ENCODE measurements around the gene E2F8.

E2F8 gene

DNA sequence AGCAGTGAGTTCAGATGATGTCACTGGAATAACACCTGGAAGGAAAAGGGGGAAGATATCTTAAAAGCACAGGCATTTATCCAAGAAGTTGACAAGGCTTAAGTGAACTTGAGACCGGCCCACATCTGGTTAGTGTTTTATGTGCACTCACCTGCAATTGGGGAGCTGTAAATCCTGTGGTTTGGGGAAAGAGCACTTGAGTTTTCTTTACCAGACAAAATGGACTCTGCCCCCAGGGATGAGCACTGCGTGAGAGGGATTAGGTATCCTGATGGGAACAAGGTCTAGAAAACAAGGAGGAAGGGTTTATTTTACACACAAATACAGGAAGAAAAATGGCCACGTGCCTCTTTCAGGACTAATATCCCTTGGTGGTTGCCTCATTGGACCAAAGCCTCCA lies 15.2 kb downstream of the E2F8 start:
- TF ChIP-seq CTCF (IDR thresholded peaks at IDR 0.05; ENCODE audit: control insufficient read depth, insufficient read depth, low read depth, low read length, missing control alignments): no peak
- H3K4me3 ChIP-seq (ENCODE audit: control insufficient read depth, low read depth, low read length): no peak overlapping the region
- DNase-seq (ENCODE audit: low read depth): no peak

DNA sequence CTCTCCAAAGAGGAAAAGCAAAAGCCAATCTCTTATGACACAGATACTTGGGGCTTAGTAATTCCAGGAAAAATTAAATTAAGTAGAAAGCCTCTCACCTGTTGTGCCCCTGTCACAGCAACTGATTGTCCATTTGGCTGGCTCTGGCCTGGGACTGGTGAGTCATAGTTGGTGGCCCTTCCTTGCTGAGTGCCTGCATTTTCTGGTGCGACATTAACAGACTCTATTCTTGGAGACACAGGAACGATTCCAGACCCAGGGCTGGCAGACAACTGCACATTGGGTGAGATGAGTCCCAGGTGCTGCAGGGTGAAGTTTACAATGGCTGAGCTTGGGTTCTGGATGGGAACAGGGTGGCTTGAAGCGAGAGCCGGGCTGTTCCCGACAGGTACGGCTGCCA lies 15.6 kb downstream of the E2F8 start:
- DNase-seq (ENCODE audit: low read depth): no peak
- no peak overlapping the region for H3K4me3 ChIP-seq (ENCODE audit: control insufficient read depth, low read depth, low read length)
- no peak for TF ChIP-seq CTCF (IDR thresholded peaks at IDR 0.05; ENCODE audit: control insufficient read depth, insufficient read depth, low read depth, low read length, missing control alignments)

GRCh38 chr11:19220903-19221724 lies 19.6 kb downstream of the E2F8 start:
- no peak overlapping the region for H3K4me3 ChIP-seq (ENCODE audit: control insufficient read depth, low read depth, low read length)
- no peak for TF ChIP-seq CTCF (IDR thresholded peaks at IDR 0.05; ENCODE audit: control insufficient read depth, insufficient read depth, low read depth, low read length, missing control alignments)
- DNase-seq (ENCODE audit: low read depth): no peak

DNA sequence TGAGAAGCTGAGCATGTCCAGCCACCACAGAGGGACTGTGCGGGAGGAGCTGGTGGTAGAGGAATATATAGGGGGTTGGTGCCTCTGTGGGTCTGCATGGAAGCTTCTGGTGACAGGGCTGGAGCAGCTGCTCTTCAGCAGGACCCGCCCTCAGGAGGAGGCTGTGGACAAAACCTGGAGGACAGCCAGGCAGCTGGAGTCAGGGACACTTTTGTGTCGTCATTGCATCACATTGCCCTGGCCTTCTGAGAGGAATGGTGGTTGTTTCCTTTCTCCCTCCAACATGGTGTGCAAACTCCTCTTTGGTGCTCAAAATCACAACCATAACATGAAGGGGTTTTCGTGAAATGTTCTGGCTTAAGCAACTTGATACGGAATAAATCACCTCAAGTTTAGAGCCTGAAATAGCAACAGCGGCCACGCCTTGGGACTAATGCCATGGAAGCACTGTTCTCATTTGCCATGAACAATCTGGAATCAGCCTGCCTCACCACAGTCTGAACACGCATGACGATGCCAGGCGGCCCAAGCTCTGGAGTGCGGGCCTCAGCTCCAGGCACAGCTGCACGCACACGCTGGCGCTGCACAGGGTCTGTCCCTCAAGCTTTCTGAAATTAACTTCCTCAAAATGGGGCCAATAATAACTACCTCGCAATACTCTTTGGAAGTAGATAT lies 21.8 kb downstream of the E2F8 start:
- TF ChIP-seq CTCF (IDR thresholded peaks at IDR 0.05; ENCODE audit: control insufficient read depth, insufficient read depth, low read depth, low read length, missing control alignments): no peak
- DNase-seq (ENCODE audit: low read depth): no peak
- no peak overlapping the region for H3K4me3 ChIP-seq (ENCODE audit: control insufficient read depth, low read depth, low read length)

DNA sequence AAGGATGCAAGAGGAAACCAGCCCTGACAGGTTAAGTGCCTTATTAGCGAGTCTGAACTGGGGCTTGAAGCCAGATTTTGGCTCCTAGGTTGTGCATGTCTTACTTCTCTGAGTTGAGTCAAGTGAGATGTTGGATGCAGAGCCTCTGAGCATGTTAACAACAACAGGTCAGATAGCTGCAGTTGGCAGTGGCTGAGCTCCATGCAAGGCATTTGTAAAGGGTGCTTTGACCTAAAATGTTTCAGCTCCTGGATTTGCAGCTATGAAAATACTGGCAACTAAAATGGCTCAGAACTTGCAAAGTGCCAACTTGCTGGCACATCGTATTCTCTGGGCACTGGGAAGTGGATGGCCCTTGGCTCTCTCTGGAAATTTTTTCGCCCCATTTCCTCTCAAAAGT lies 22.5 kb downstream of the E2F8 start:
- no peak for DNase-seq (ENCODE audit: low read depth)
- no peak for TF ChIP-seq CTCF (IDR thresholded peaks at IDR 0.05; ENCODE audit: control insufficient read depth, insufficient read depth, low read depth, low read length, missing control alignments)
- no peak overlapping the region for H3K4me3 ChIP-seq (ENCODE audit: control insufficient read depth, low read depth, low read length)

DNA sequence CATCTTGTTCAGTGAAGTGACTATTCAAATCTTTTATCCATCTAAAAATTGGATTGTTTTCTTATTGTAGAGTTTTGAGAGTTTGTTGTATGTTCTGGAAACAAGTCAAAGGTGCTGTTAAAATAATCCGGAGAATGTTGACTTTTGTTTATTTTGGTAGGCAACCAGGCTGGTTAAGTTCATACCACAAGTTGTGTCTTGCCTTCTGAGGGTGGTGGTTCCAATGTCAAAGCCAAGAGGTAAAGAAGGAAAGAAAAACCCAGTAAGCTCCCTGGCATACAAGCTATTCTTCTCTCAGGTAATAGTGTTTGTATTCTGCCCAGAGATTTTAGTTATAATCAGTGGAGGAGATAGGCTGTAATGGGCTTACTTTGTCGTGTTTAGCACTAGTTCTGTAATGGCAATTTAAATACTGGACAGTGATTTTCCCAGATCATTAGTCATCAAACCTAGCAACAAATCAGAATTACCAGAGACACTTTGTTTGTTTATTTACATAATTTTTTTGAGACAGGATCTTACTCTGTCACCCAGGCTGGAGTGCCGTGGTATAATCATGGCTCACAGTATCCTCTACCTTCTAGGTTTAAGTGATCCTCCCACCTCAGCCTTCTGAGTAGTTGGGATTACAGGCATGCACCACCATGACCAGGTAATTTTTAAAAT lies 23.9 kb downstream of the E2F8 start:
- H3K4me3 ChIP-seq (ENCODE audit: control insufficient read depth, low read depth, low read length): no peak overlapping the region
- no peak for TF ChIP-seq CTCF (IDR thresholded peaks at IDR 0.05; ENCODE audit: control insufficient read depth, insufficient read depth, low read depth, low read length, missing control alignments)
- no peak for DNase-seq (ENCODE audit: low read depth)
